K562 (cell line): ENCODE results near the gene GRK4. TPM values are rescaled to one million over a fixed set of nuclear protein-coding genes. Genes with fewer than 3 reads are reported as not detected.

ENCODE experiments used
- CBFA2T3 ChIP-seq: fragments of 450-650 bp; IDR thresholded peaks from 2 replicates; pipeline ENCODE4 v1.6.1; 2017
- EGR1 ChIP-seq: fragments of 450-650 bp; conservative IDR thresholded peaks from 2 replicates; pipeline ENCODE4 v1.6.1; 2017; ENCODE audit warnings: mild to moderate bottlenecking
- FOS ChIP-seq: IDR thresholded peaks from 3 replicates; pipeline ENCODE4 v1.6.1; 2011; ENCODE audit not compliant: insufficient read length; ENCODE audit errors: extremely low read depth
- GABPA ChIP-seq: fragments of 200-800 bp; sonication (Bioruptor generic); conservative IDR thresholded peaks from 2 replicates; pipeline ENCODE4 v1.6.1; 2016; ENCODE audit warnings: low read depth, missing genetic modification characterization, missing compliant biosample characterization
- JUND ChIP-seq, 2 experiments: IDR thresholded peaks; 2 replicates in 1 of 2; 3 replicates in 1 of 2; pipeline ENCODE4 v1.6.1; 2011; ENCODE audit warnings: borderline replicate concordance in 2 of 2, low read depth in 2 of 2, low read length in 2 of 2, improper control_type of control experiment in 1 of 2, missing biosample characterization in 1 of 2, missing genetic modification characterization in 1 of 2, missing genetic modification reagents in 1 of 2
- LEF1 ChIP-seq: fragments of 450-650 bp; IDR thresholded peaks from 2 replicates; pipeline ENCODE4 v1.6.1; 2016; ENCODE audit warnings: mild to moderate bottlenecking
- MYC ChIP-seq, 2 experiments: fragments of 250-450 bp in 1 of 2; sonication (Bioruptor Pico) in 1 of 2; IDR thresholded peaks; 2 replicates each; pipeline versions ENCODE4 v1.5.1 to v1.6.1; 2012 to 2021; ENCODE audit warnings: low read depth in 2 of 2, borderline replicate concordance in 1 of 2, improper control_type of control experiment in 1 of 2, low read length in 1 of 2, mild to moderate bottlenecking in 1 of 2, moderate library complexity in 1 of 2
- NFIC ChIP-seq: fragments of 450-650 bp; IDR thresholded peaks from 2 replicates; pipeline ENCODE4 v1.6.1; 2017; ENCODE audit warnings: mild to moderate bottlenecking, inconsistent platforms
- RCOR1 ChIP-seq, 2 experiments: IDR thresholded peaks; 2 replicates each; pipeline ENCODE4 v1.6.1; 2012; ENCODE audit warnings: low read depth in 2 of 2, low read length in 2 of 2, borderline replicate concordance in 1 of 2, improper control_type of control experiment in 1 of 2
- TOE1 ChIP-seq, 2 experiments: fragments of 450-650 bp in 1 of 2; sonication (generic) in 1 of 2; formaldehyde crosslinking in 1 of 2; IDR thresholded peaks; 2 replicates each; pipeline versions ENCODE4 v1.7.1 to v1.8.0; 2016 to 2022; ENCODE audit warnings: borderline replicate concordance in 2 of 2, mild to moderate bottlenecking in 2 of 2, antibody characterized with exemption in 1 of 2, inconsistent platforms in 1 of 2, low read depth in 1 of 2, missing genetic modification reagents in 1 of 2, moderate library complexity in 1 of 2
- ZNF76 ChIP-seq: fragments of 250-450 bp; sonication (Bioruptor Pico); IDR thresholded peaks from 2 replicates; pipeline ENCODE4 v1.4.0; 2020; ENCODE audit warnings: mild to moderate bottlenecking, moderate library complexity, borderline replicate concordance
- polyA plus RNA-seq, 8 experiments: library from polyadenylated mRNA; depleted of rRNA in 4 of 8; stranded (reverse) in 5 of 8; unstranded in 3 of 8; fragments of >200 nt; fragmentation: Nextera tagmentation in 2 of 8; fragmentation: Illumina TruSeq in 1 of 8; extraction: Ambion mirVana in 2 of 8; extraction: Trizol in 1 of 8; gene quantifications; 2 replicates each; pipeline versions ENCODE4 v1.2.1 to v1.2.3, GENCODE V29; 2011 to 2014; ENCODE audit warnings: inconsistent platforms in 1 of 8, missing spikeins in 1 of 8
- total RNA-seq, 7 experiments: library from RNA; depleted of rRNA in 6 of 7; stranded (reverse); fragments of >200 nt in 6 of 7; fragmentation: Illumina TruSeq in 2 of 7; extraction: Trizol in 2 of 7; gene quantifications; 2 replicates each; pipeline versions ENCODE4 v1.2.1 to v1.2.3, GENCODE V29; 2011 to 2021; ENCODE audit warnings: low replicate concordance in 1 of 7
- TF ChIP-seq, protein P1 (sequence below), 2 experiments: fragments of 450-650 bp; formaldehyde crosslinking in 1 of 2; IDR thresholded peaks; 2 replicates each; pipeline versions ENCODE4 v1.4.0 to v1.6.1; 2014 to 2020; ENCODE audit warnings: mild to moderate bottlenecking in 2 of 2, borderline replicate concordance in 1 of 2, low read depth in 1 of 2
- TF ChIP-seq, protein P2 (sequence below), 2 experiments: fragments of 200-800 bp in 1 of 2; sonication (Bioruptor generic) in 1 of 2; sonication (generic) in 1 of 2; formaldehyde crosslinking in 1 of 2; IDR thresholded peaks in 1 of 2; conservative IDR thresholded peaks in 1 of 2; 2 replicates each; pipeline versions ENCODE4 v1.5.0 to v1.6.1; 2016 to 2020; ENCODE audit warnings: missing compliant biosample characterization in 1 of 2, missing genetic modification characterization in 1 of 2, missing genetic modification reagents in 1 of 2

Gene GRK4
- total and polyA plus RNA-seq, 9 of the 15 experiments (the other 6 are each of a cell fraction or from before 2014, with no cell fraction given): 1.1 to 4.8 (median 2.6) TPM

- peak; percentile 84 for TF ChIP-seq JUND (IDR thresholded peaks at IDR 0.05; ENCODE audit: borderline replicate concordance, low read depth, low read length)
- TF ChIP-seq JUND (tag; IDR thresholded peaks at IDR 0.05; ENCODE audit: borderline replicate concordance, low read depth, low read length): peak; percentile 80; the same call in 1 of the 3 replicates
- TF ChIP-seq, protein P1, sequence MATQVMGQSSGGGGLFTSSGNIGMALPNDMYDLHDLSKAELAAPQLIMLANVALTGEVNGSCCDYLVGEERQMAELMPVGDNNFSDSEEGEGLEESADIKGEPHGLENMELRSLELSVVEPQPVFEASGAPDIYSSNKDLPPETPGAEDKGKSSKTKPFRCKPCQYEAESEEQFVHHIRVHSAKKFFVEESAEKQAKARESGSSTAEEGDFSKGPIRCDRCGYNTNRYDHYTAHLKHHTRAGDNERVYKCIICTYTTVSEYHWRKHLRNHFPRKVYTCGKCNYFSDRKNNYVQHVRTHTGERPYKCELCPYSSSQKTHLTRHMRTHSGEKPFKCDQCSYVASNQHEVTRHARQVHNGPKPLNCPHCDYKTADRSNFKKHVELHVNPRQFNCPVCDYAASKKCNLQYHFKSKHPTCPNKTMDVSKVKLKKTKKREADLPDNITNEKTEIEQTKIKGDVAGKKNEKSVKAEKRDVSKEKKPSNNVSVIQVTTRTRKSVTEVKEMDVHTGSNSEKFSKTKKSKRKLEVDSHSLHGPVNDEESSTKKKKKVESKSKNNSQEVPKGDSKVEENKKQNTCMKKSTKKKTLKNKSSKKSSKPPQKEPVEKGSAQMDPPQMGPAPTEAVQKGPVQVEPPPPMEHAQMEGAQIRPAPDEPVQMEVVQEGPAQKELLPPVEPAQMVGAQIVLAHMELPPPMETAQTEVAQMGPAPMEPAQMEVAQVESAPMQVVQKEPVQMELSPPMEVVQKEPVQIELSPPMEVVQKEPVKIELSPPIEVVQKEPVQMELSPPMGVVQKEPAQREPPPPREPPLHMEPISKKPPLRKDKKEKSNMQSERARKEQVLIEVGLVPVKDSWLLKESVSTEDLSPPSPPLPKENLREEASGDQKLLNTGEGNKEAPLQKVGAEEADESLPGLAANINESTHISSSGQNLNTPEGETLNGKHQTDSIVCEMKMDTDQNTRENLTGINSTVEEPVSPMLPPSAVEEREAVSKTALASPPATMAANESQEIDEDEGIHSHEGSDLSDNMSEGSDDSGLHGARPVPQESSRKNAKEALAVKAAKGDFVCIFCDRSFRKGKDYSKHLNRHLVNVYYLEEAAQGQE (IDR thresholded peaks at IDR 0.05; ENCODE audit: borderline replicate concordance): no peak
- TF ChIP-seq, protein P1 (CRISPR knock-in tag; IDR thresholded peaks at IDR 0.05; ENCODE audit: low read depth): no peak
- TF ChIP-seq LEF1: no peak
- peak; percentile 49; the same call in 1 of the 2 replicates for TF ChIP-seq MYC (IDR thresholded peaks at IDR 0.05; ENCODE audit: low read depth, low read length)
- no peak for TF ChIP-seq MYC (CRISPR knock-in tag; IDR thresholded peaks at IDR 0.05; ENCODE audit: borderline replicate concordance, low read depth)
- peak; percentile 10 for TF ChIP-seq FOS
- TF ChIP-seq GABPA (tag): no peak
- TF ChIP-seq, protein P2, sequence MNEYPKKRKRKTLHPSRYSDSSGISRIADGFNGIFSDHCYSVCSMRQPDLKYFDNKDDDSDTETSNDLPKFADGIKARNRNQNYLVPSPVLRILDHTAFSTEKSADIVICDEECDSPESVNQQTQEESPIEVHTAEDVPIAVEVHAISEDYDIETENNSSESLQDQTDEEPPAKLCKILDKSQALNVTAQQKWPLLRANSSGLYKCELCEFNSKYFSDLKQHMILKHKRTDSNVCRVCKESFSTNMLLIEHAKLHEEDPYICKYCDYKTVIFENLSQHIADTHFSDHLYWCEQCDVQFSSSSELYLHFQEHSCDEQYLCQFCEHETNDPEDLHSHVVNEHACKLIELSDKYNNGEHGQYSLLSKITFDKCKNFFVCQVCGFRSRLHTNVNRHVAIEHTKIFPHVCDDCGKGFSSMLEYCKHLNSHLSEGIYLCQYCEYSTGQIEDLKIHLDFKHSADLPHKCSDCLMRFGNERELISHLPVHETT (CRISPR knock-in tag; conservative IDR thresholded peaks at IDR 0.05 in 1 of 2, IDR thresholded peaks at IDR 0.05 in 1 of 2): no peak
- TF ChIP-seq NFIC: no peak
- no peak for TF ChIP-seq CBFA2T3
- no peak for TF ChIP-seq EGR1
- no peak for TF ChIP-seq ZNF76
- TF ChIP-seq RCOR1 (IDR thresholded peaks at IDR 0.05; ENCODE audit: borderline replicate concordance in 1 of 2, low read depth in 2 of 2, low read length in 2 of 2): no peak
- no peak for TF ChIP-seq TOE1 (IDR thresholded peaks at IDR 0.05; ENCODE audit: borderline replicate concordance)
- no peak for TF ChIP-seq TOE1 (CRISPR knock-in tag; IDR thresholded peaks at IDR 0.05; ENCODE audit: borderline replicate concordance, low read depth)
Observed at GRCh38 chr4:2977211-2978088, 14.1 kb downstream of the GRK4 start (continued).
